HG02571 (cell line): Measurements from ENCODE around the gene FBXW2.

Experiments used
- ATAC-seq: cut with Tn5 transposase; IDR thresholded peaks from one replicate; pipeline ENCODE4 v1.9.1; 2021; ENCODE audit warnings: mild to moderate bottlenecking, moderate library complexity; ENCODE audit not compliant: unreplicated experiment

The FBXW2 gene

DNA sequence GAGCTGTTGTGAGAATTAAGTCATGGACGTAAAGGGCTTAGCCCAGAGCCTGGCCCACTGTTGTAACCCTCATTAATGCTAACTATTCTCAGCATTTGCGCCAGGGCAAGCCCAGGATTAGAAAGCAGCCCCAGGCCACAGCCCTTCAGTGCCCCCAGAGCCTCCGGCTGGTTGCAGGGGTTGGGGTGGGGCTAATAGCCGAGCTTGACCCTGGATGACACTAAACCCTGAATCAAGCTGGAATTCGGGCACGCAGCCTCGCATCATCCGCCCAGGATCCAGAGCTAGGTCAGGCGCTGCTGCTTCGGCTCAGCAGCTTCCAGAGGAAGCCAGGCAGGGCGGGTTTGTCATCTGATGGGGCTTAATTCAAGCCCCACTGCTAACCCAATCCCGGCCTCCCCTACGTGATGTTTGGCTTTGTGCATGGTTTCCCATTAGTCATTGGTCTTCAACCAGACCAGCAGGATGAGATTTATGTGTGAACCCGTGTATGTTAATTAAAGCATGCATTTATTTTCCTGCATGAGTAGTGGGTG is 77.8 kb downstream of the FBXW2 start:
- ATAC-seq = no peak

DNA sequence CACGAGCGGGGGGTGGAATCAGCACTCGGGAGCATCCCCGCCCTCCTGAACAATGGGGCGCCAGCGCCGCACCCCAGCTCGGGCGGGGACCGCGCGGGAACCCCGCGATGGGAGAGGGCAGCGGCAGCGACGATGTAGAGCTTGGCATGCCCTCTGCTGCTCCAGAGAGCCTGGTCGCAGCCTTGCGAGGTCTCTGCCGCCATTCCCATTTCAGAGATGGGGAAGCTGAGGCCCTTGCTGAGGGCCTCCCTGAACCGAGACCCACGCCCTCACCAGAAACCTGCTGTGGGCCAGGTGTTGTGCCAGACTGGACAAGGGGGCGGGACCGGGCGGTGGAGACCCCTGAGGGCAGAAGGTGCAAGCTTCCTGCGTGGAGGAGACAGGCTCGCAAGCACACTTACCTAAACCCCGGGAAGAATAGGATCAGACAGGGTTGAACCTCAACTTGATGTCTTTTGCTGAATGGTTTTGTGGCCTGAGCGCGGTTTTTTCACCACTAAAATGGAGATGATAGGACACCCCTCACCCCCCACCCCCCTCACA is 78.3 kb downstream of the FBXW2 start:
- ATAC-seq = peak; percentile 14

GRCh38 chr9:120714088-120714845 is 78.9 kb downstream of the FBXW2 start, which contains the start of gene MEGF9:
Gene MEGF9, minus strand, starts transcription at chr9:120714470. Its CDS starts 112 bp downstream, at chr9:120714358.
- ATAC-seq = peak; percentile 96

- no peak for ATAC-seq
These were observed 79.7 kb downstream of the FBXW2 start for GRCh38 chr9:120713257-120714087.

GRCh38 chr9:120712539-120713031 is 80.6 kb downstream of the FBXW2 start:
- ATAC-seq = no peak

DNA sequence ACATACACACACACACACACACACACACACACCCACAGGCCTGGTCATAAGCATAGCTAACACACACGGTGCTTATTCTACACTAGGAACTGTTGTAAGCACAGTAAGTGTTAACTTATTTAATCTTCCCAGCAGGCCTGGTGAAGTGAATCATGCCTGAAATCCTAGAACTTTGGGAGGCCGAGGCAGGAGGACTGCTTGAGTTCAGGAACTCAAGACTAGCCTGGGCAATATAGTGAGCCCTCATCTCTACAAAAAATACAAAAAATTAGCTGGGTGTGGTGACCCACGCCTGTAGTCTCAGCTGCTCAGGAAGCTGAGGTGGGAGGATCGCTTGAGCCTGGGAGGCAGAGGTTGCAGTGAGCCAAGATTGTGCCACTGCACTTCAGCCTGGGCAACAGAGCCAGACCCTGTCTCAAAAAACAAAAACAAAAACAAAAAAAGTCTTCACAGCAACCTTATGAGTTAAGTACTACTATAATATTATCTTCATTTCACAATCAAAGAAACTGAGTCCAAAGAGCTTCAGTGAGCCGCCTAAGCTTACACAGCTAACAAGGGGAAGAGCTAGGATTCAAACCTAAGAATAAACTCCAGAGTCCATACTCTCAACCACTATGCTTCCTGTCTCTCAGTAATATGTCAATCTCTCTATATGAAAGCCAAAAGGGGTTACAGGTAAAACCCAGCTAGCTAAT is 81.2 kb downstream of the FBXW2 start:
- ATAC-seq = no peak

DNA sequence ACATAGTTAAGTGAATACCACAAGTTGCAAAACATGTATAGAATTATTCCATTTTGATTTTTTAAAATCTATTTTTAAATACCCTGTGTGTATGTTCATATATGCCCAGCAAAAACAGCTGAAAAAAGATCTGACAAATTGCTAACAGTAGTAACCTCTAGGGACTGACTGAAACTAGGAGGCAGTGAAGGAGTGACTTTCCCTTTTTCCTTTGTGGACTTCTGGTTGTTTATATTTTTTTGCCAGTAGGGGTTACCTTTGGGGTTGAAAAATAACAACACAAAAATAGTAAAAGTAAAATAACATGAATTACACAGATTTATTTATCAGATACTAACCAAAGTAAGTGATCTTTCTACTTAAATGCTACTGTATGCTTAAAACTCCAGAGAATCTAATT is 81.9 kb downstream of the FBXW2 start:
- ATAC-seq = no peak

DNA sequence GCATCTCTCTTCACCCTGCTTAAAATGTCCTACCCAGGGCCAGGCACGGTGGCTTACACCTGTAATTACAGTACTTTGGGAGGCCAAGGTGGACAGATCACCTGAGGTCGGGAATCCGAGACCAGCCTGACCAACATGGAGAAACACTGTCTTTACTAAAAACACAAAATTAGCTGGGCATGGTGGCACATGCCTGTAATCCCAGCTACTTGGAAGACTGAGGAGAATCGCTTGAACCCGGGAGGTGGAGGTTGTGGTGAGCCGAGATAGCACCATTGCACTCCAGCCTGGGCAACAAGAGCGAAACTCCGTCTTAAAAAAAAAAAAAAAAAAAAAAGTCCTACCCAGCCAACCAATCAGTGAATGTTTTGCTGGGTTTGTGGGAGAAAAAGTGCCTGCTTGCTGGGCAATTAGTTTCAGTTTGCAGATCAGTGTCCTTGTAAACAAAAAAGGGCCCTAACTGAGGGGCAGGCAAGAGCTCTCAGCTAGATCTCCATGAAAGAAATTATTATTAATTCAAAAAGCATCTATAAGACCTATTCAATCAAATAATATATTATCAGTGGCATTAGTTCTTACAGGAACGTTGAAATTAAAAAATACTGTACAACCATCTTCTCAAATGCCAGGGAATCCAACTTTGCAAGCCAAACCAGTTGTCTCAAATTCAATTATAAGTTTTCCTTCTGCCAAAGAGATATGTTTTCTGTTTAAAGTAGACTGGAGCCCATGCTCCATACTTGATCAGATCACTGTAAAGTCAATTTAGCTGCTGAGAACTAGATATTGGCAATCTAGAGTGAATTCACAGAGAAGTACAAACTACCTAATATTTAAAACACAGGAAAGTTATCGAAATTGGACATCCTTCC is 82.9 kb downstream of the FBXW2 start:
- no peak for ATAC-seq

DNA sequence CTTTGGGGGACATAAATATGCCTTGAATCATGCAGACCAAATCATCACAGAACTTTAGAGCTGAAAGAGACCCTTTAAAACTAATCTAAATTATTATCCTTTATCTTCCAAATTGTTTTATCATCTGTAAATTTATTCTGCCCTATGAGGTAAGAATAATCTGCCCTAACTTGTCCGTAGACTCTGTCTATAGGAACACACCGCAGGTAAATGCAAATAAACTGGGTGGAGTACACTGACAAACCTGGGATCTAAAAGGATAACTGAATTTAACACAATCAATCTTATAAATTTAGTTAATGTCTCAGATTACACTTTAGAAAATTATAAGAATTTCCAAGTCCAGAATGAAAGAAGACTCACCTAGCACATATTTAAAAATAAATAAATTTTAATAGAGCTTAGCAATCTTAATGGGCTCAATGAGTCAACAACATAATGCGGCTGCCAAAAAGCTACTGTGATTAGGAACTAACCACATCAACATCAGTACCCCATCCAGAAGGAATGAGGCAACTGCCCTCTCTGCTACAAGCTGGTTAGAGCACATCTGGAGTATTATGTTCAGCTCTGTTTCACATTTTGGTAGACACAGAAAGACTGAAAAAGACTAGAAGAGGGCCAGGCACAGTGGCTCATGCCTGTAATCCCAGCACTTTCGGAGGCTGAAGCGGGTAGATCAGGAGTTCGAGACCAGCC is 84.5 kb downstream of the FBXW2 start:
- ATAC-seq = no peak

DNA sequence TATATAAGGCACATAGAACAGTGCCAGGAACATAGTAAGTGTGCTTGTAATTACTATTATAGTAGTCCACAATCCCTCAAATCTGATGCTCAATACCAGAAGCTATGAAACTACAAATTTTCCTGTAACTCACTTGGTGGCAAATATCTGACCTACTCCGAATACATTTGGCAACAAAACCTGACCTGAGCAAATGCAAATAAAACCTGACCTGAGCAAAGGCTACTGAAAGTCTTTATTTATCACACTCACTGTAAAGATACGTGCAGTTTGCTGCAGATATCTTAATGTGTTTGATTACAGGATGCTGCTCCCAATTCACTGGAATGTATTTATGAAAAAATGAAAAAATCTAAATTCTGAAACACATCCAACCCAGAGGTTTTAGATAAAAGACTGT is 86.0 kb downstream of the FBXW2 start:
- no peak for ATAC-seq
